Measurements from ENCODE around the gene UCK2.

DNA sequence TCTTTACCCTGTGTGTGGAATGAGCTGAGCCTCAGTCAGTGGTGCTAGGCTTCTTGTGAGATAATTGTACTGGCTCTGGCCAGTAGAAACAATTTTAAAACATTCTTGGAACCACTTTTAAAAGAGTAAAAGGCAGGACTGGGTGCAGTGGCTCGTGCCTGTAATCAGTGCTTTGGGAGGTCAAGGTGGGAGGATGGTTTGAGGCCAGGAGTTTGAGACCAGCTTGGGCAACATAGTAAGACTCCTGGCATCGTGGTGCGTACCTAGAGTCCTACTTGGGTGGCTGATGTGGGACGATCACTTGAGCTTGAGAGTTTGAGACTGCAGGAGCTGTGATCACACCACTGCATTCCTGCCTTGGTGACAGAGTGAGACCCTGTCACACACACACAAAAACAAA, 89.8 kb downstream of the UCK2 start:
- TF ChIP-seq, protein P1, sequence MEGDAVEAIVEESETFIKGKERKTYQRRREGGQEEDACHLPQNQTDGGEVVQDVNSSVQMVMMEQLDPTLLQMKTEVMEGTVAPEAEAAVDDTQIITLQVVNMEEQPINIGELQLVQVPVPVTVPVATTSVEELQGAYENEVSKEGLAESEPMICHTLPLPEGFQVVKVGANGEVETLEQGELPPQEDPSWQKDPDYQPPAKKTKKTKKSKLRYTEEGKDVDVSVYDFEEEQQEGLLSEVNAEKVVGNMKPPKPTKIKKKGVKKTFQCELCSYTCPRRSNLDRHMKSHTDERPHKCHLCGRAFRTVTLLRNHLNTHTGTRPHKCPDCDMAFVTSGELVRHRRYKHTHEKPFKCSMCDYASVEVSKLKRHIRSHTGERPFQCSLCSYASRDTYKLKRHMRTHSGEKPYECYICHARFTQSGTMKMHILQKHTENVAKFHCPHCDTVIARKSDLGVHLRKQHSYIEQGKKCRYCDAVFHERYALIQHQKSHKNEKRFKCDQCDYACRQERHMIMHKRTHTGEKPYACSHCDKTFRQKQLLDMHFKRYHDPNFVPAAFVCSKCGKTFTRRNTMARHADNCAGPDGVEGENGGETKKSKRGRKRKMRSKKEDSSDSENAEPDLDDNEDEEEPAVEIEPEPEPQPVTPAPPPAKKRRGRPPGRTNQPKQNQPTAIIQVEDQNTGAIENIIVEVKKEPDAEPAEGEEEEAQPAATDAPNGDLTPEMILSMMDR (IDR thresholded peaks at IDR 0.05): no peak
- no peak for TF ChIP-seq POLR2A (IDR thresholded peaks at IDR 0.05)

All from heart left ventricle (tissue), 13 donors.